GM21737 (cell line): ENCODE results near the gene RPL27A.

ENCODE experiments used
- ATAC-seq: cut with Tn5 transposase; IDR thresholded peaks from one replicate; pipeline ENCODE4 v1.9.1; 2021; ENCODE audit warnings: mild to moderate bottlenecking, moderate library complexity; ENCODE audit not compliant: unreplicated experiment

Gene RPL27A

GRCh38 chr11:8698917-8699441 is 16.4 kb downstream of the RPL27A start:
- ATAC-seq = no peak

DNA sequence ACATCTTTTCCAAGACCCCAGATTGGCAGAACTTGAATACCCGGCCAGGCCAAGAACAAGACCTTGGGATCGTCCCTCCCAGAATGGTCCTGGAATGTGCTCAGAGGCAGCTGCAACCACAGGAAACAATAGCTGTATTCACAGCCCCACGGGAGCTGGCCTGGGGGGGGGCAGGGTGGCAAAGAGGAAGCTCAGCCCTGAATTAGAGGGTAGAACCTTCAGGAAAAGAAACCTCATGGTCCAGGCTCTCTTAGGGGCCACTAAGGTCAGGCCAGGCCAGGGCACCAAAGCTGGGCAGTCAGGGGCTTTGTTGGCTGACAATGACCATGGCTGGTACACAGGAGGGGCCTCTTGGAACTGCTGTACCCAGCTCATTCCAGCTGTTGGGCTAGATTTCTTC is 17.3 kb downstream of the RPL27A start:
- ATAC-seq = no peak

DNA sequence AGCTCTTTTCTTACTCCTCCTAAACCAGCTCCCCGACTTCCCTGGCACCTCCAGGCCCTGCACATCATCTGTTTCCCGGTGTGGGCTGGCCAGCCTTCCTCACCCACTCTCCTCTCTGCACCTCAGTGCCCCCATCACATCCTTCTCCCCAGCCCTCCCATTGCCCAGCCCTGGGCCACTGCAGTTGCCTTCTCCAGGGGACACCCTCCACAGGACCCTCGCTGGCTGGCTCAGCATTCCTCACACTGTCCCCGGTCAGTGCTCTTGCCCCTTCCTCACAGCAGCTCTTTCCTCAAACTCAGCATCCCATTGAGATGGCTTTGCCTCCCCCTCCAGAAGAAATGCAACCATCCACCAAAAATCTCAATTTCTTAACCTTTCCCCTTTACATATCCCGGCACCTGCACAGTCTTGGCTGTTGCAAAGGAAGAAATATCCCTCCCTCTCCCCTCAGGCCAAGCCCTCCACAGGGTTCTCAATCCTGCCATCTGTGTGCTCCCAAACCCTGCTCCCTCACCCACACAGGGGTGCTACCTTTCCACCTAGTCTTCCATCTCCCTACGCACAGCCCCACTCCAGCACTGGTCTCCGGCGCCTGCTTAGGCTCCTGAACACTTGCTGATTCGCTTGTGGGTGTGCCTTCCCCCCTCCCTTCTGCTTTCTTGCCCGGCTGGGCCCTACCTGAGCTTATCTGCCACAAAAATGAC is 19.5 kb downstream of the RPL27A start:
- ATAC-seq = no peak

DNA sequence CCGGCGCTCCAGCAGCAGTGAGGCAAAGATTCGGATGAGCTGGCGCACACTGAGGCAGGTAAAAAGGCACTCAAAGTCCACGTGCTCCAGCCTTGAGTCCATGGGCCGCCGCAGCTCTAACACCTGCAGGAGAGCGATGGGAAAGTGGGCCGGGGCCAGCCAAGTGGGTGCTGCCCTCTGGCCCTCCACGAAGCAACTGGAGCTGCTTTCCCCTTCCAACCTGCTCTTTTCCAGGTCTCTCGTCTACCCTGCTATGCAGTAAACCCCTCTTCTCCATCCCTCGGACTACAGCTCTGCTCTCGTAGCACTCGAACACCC is 20.0 kb downstream of the RPL27A start:
- ATAC-seq = no peak

DNA sequence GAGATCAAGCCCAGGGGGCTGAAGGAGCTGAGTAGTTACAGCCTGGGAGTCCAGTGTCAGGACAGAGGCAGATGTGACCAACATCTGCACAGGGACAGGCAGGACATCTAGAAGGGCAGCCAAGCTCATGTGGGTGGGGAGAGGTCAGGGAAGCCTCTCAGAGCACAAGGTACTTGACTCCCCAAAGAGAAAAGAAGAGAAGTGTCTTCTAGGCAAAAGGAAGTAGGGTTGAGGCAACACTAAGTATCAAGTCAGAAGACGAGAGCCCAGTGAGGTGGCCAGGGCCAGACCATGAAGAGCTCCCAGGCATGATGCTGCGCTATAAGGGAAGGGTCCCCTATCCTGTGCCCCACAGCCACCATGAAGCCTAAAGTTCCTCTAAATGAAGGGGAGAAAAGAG is 21.5 kb downstream of the RPL27A start:
- no peak for ATAC-seq

DNA sequence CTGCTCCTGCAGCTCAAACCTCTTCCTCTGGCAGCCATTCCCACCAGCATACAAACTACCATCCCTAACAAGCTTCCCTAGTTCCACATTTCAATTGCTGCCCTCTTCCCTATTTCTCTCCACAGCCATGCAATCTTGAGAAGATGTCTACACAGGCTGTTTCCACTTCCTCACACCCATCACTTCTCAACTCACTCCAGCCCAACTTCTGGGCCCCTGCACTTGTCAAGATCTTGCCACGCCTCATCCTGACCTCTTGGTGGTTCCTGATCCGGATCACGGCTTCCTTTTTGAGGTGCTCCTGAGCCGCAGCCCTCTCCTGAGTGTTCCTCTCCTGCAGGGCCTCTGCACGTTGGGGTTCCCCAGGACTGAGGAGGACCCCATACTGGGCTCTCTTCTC is 22.6 kb downstream of the RPL27A start:
- no peak for ATAC-seq

DNA sequence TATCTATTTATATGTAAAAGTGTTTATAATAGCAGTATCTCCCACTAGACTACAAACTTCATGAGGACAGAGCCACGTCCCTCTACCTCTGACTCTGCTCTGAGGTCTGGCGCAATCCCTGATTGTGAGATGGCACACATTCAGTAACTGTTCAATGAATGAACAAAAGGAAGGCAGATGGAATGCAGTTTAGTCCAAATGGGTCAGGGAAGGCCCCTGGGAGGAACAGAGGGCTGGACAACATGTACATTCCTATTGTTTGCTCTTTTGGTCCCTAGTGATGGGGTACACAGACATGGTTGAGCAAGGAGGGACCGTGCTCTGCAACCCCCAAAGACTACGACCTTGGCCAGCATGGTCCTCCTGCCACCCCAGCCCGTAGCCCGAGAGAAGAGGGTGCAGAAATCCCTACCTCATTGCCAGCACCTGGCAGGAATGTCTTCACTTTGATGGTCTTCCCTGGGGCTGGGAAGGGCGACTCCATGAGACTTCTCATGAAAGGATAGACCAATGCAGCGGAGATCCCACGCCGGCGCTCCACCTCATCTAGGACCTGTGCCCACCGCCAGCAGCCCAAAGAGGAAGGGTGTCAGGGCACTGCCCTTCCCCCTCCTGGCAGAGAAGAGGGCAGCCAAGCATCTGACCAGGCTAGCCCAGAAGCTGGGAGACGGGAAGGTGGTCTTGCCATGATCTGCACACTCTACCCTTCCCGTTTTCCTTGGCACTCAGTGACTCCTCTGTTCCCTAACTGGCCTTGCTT is 24.3 kb downstream of the RPL27A start:
- ATAC-seq = no peak

GRCh38 chr11:8707541-8708191 is 25.1 kb downstream of the RPL27A start:
- no peak for ATAC-seq

- ATAC-seq = no peak
These were observed 26.5 kb downstream of the RPL27A start for GRCh38 chr11:8709002-8709672.

DNA sequence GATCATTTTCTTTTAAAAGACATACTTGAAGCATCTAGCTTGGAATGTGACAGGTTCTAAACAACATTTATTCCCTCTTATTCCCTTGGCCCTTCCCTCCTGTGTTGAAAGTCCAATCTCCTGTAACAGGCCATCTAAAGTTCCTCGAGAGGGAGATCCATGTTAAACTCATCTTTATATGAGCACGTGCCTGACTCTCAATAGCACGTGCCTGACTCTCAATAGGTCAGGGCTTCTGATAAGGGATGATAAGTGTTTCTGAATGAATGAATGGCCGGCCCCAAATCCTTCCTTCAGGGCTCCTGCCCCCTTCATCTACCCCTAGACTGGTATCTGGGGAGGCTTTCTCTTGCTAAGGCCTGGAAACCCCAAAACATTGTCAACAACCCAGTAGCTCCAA is 27.2 kb downstream of the RPL27A start:
- no peak for ATAC-seq

DNA sequence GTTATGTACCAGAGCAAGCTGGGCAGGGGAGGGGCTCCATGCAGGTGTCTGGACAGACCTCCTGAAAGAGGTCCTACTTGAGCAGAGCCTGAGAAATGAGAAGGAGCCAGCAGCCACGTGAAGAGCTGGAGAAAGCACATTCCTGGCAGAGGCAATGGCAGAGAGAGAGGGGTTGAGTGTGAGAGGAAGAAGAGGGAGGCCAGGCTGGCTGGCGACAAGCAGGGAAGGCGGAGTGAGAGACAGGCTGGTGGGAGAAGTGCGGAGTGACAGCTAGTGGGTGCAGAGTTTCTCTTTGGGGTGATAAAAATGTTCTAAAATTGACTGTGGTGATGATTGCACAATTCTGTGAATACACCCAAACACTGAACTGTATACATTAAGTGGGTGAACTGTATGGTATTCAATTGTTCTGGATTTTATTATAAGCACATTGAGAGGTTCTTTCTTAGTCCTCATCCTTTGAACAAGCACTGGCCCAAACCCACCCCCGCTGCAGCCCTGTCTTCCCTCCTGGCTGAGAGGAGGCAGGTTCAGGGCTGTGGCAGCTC is 29.4 kb downstream of the RPL27A start:
- no peak for ATAC-seq

- no peak for ATAC-seq
These were observed 29.9 kb downstream of the RPL27A start for GRCh38 chr11:8712506-8712905.

DNA sequence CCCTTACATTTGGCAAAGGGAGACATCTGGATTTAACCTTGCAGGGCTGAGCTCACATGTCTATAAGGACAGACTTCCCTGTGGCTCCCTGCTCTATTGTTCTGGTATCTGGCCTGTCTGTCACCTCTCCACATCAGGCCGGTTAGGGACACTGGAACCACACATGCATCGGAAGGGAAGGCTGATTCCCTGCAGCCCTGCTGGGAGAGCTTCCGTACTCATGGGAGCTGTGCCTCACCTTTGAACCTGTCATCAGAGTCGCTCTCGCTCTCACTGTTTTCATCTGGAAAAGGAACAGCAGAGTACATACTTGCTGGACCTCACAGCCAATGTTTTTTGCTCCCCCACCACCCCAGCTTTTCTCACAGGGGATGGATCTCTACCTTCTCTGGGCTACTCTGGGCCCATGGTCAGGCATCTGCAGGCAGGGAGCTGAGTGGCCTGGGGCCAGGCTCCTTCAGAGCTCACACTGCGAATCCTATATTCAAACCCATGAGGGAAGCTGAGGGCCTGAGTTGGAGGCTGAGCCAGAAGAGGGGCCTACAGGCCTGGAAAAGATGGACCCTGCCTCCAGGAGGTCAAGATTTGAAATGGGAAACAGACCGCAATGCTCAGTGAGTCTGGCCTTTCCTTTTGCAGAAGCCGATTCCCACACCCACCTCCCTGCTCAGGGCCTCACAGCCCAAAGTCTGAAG is 31.3 kb downstream of the RPL27A start:
- no peak for ATAC-seq

- no peak for ATAC-seq
These were observed 32.1 kb downstream of the RPL27A start for GRCh38 chr11:8714622-8715225.

GRCh38 chr11:8715501-8715900 is 32.9 kb downstream of the RPL27A start:
- no peak for ATAC-seq

DNA sequence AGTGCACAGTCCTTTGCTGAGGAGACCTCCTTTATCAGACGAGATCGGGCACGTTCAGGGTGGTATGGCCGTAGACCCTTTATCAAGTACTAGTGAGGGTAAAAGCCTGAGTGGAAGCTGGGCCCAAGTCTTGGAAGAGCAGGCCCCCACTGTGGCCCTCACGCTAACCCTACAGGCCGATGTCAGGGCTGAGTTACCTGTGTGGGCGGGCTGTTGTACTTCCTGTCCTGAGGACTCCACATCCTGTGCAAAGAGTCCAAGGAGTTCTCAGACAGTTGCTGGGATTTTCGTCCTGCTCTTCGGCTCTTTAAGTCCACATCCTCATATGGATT is 34.9 kb downstream of the RPL27A start:
- ATAC-seq = no peak

DNA sequence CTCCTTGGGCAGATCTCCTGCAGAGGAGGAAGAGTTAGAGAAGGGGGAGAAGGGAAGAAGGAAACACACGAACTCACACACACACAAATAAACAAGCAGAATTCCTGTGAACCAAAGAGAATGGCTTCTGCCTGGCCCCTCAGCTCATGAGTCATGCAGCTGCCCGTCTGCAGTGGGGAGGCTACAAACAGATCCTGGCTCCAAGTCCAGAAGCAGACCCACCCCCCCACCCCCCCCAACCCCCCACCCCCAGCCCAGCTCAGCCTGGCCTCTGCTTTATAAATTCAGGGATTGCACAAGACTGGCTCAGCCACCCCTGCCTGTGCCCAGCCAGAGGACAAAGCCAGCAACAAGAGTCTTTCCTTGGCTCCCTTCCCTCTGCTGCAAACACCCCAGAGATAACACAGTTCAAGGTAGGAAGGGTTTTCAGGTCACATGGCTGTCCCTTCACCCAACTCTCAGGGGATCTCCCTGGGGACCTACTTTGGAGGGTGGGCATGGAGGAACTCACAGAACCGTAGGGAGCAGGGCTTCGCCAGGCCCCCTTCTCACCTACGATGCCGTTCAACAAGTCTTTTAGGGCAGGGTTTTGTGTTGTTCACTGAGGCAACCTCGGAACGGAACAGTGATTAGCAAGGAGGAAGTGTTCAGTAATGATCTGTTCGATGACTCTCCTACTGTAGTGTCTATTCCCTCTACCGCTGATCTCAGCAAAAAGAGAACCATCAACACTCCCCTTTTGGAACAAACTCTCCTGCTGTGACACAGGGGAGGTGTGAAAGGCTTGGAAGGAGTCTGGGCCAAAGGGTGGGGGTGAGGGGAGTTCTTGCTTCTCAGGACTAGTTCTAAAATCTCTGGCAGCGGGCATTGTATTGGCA is 35.5 kb downstream of the RPL27A start:
- no peak for ATAC-seq

- no peak for ATAC-seq
These were observed 36.6 kb downstream of the RPL27A start for GRCh38 chr11:8719211-8719649.

GRCh38 chr11:8719721-8720120 is 37.1 kb downstream of the RPL27A start:
- no peak for ATAC-seq
